HG02759 (cell line): Measurements from ENCODE around the gene C19orf38.
"Not testable (repeated sequence)": the region's sequence is repeated elsewhere in the genome, so short reads cannot be mapped to it uniquely, and the experiment has no call there.

Experiments used
- ATAC-seq: cut with Tn5 transposase; IDR thresholded peaks from one replicate; pipeline ENCODE4 v1.9.1; 2021; ENCODE audit warnings: mild to moderate bottlenecking, moderate library complexity; ENCODE audit not compliant: unreplicated experiment

Gene C19orf38

GRCh38 chr19:10871711-10872545 is 23.7 kb downstream of the C19orf38 start:
- peak; percentile 19 for ATAC-seq

DNA sequence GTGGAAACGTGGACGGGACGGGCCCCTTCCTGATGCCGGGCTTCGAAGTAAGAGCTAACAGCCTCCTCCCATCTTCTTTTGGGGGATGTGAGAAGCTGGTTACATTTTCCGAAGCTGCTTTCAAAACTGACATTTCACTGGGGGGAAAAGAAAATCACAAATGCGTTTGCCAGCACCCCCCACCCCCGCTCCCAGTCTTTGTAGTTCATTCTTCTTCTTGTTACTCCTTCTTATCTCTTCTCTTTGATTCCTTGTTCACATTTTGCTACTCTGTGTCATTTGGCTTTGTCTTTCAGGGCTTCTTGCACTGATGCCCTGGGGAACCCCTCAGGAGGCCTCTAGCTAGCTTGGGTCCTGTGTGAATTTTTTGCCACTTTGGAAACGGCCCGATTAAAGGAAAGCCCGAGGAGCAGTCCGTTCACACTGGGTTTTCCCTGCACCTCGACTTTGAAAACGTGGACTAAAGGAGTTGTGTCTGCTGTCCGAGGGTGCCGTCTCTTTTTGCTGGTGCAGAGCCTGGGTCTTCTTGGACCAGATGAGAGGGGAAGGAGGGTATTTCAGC is 24.4 kb downstream of the C19orf38 start:
- no peak for ATAC-seq

- ATAC-seq, result no peak
These were observed 25.8 kb downstream of the C19orf38 start for GRCh38 chr19:10874024-10874423.

GRCh38 chr19:10876459-10877240 is 28.4 kb downstream of the C19orf38 start:
- ATAC-seq, result peak; percentile 58

DNA sequence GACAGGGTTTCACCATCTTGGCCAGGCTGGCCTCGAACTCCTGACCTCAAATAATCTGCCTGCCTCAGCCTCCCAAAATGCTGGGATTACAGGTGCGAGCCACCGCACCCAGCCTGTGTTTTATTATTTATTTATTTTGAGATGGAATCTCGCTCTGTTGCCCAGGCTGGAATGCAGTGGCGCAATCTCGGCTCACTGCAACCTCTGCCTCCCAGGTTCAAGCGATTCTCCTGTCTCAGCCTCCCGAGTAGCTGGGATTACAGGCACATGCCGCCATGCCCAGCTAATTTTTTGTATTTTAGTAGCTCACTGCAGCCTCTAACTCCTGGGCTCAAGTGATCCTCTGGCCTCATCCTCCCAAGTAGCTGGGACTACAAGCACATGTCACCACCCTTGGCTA is 29.4 kb downstream of the C19orf38 start:
- ATAC-seq, result not testable (repeated sequence)

DNA sequence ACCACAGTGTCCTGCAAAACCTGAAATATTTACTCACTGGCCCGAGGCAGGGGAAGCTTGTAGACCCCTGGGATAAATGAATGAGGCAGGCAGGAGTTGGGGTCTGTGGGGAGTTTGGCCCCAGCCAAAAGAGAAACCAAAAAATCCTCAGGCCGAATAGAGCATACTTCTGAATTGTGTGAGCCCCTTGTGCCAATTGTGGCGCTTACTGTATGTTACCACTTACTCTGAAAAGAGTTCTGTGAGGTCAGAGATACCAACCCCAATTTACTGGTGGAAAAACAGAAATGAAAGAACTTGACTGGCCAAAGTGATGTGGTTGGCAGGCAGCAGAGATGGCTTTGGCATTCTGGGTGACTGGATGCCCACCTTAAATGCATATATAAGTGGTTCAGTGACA is 30.0 kb downstream of the C19orf38 start:
- ATAC-seq, result no peak

GRCh38 chr19:10881403-10882107 is 33.3 kb downstream of the C19orf38 start:
- no peak for ATAC-seq

DNA sequence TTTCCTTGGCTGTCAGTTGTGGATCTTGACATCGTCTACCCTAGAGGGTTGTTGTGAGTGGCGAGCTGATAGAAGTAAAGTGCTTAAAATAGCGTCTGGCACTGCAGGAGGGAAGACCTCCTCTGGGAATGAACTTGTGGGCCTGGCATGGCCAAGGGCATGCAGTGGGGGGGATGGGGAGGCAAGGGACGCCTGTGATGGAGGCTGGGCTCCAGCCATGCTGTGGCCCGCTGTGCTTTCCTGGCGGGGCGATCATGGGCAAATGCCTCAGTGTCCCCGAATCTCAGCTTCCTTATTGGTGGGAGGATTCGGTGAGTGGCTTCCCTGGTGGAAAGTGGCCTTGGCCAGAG is 33.9 kb downstream of the C19orf38 start:
- no peak for ATAC-seq

DNA sequence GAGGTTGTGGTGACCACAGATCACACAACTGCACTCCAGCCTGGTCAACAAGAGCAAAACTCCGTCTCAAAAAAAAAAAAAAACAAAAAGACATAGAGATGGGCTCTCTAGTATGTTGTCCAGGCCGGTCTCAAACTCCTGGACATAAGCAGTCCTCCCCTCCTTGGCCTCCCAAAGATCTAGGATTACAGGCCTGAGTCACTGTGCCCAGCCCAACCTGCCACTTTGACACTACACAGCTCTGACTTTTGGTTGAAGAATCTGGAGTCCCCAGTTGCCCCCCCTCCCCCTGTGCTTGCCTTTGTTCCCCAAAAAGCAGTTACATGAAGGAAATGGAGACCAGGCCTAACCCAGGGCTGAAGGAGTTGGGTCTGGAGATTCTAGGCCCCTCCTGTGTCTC is 36.1 kb downstream of the C19orf38 start:
- ATAC-seq, result no peak

GRCh38 chr19:10885201-10886169 is 37.3 kb downstream of the C19orf38 start:
- no peak for ATAC-seq

- ATAC-seq, result no peak
These were observed 39.6 kb downstream of the C19orf38 start for GRCh38 chr19:10887616-10888367.

- no peak for ATAC-seq
These were observed 40.2 kb downstream of the C19orf38 start for GRCh38 chr19:10888421-10888866.

- ATAC-seq, result no peak
These were observed 41.7 kb downstream of the C19orf38 start for GRCh38 chr19:10889880-10890279.

DNA sequence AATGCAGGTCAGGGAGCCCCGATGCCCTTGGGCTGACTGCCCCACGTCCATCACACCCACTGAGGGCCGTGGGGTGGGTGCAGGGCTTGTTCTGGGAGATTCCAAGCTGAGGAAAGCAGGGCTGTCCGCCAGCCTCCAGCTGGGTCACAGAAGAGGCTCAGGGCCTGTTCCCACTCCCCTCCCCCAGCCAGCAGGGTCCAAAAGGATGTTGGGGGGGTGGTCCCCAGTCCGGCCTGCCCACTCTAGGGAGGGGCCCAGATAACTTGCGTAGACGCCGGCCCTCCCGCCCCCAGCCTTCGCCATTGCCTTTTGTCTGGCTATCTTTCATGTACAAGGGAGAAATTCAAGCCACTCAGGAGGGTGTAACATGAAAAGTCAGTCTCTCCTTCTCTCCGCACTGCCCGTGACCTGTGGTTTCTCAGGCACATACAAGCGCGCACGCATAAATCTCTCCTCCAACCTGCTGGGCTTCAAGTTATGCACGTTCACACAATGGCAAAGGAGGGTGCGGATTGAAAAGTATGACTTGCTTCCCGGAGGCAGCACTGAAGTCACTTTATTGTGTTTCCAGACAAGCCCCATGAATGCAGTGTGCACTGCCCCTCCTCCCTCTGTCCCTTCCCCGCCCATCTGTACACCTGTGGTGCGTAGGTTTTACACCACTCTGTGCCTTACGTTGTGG is 43.3 kb downstream of the C19orf38 start:
- no peak for ATAC-seq

GRCh38 chr19:10892256-10892655 is 44.0 kb downstream of the C19orf38 start:
- ATAC-seq, result no peak

DNA sequence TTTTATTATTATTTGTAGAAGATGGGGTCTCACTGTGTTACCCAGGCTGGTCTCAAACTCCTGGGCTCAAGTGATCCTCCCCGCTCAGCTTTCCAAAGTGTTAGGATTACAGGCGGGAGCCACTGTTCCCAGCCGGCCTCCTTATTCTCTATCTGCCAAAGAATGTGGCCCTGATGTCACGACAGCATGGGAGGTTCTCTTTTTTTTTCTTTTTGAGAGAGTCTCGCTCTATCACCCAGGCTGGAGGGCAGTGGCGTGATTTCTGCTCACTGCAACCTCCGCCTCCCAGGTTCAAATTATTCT is 46.6 kb downstream of the C19orf38 start:
- no peak for ATAC-seq

GRCh38 chr19:10895363-10895762 is 47.1 kb downstream of the C19orf38 start:
- no peak for ATAC-seq

- no peak for ATAC-seq
These were observed 47.7 kb downstream of the C19orf38 start for GRCh38 chr19:10895920-10896319.
